Measurements from ENCODE around the gene KCNK5.

Gene KCNK5

DNA sequence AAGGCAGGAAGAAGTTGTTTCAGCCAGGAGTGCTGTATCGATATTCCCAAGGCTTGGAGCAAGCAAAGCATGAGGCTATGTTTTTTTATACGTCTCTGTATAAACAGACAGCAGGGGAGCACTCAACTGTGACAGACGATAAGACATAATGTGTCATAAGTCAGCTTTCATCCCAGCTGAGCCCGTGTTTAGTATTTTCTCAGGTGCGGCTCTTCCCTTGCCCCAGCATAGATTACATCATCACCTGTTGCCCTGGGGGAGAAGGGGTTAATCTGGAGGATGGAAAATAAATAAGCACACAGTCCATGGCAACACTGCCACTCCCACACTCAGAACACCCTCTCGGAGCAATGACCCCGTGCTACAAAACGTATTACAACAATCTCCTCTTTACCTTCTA, 22.1 kb upstream of the KCNK5 start:
- Histone ChIP-seq H3K27ac (no peak overlapping the region), H4K20me1 (ENCODE audit: insufficient read depth) (no peaks in the 10 kb centered on the region), H3K36me3 (ENCODE audit: insufficient read depth) (no peaks in the 10 kb centered on the region), H3K4me2 (no peak overlapping the region), H3K4me1 (ENCODE audit: low read depth, poor library complexity, severe bottlenecking) (peaks cover 5% of the 10 kb centered on the region), H2AFZ (ENCODE audit: low read depth) (no peak overlapping the region), H3K4me3 (IDR thresholded peaks at IDR 0.05; ENCODE audit: insufficient read depth, low read depth, low read length) (no peak overlapping the region), H3K27me3 (ENCODE audit: insufficient read depth, low read depth) (no peaks in the 10 kb centered on the region), H3K9ac (no peak overlapping the region), H3K79me2 (ENCODE audit: insufficient read depth, low read depth) (no peaks in the 10 kb centered on the region)
- TF ChIP-seq, protein P1, sequence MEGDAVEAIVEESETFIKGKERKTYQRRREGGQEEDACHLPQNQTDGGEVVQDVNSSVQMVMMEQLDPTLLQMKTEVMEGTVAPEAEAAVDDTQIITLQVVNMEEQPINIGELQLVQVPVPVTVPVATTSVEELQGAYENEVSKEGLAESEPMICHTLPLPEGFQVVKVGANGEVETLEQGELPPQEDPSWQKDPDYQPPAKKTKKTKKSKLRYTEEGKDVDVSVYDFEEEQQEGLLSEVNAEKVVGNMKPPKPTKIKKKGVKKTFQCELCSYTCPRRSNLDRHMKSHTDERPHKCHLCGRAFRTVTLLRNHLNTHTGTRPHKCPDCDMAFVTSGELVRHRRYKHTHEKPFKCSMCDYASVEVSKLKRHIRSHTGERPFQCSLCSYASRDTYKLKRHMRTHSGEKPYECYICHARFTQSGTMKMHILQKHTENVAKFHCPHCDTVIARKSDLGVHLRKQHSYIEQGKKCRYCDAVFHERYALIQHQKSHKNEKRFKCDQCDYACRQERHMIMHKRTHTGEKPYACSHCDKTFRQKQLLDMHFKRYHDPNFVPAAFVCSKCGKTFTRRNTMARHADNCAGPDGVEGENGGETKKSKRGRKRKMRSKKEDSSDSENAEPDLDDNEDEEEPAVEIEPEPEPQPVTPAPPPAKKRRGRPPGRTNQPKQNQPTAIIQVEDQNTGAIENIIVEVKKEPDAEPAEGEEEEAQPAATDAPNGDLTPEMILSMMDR (conservative IDR thresholded peaks at IDR 0.05; ENCODE audit: low read depth, low read length): no peak

DNA sequence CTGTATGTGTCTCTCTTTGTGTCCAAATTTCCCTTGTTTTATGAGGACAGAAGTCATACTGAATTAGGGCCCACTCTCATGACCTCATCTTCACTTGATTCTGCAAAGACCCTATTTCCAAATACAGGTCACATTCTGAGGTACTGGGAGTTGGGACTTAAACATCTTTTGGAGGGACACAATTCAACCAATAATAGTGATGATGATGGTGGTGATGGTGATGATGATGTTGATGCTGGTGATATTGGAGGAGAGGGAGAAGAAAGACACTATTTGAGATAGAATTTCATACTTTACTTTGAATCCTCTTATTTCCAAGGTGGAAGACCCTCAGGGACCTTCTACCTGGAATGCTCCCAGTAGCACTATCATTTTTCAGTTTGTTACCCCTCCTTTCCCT, 21.2 kb upstream of the KCNK5 start:
- TF ChIP-seq, protein P1 (conservative IDR thresholded peaks at IDR 0.05; ENCODE audit: low read depth, low read length): no peak
- Histone ChIP-seq H3K4me3 (IDR thresholded peaks at IDR 0.05; ENCODE audit: insufficient read depth, low read depth, low read length) (no peak overlapping the region), H3K4me2 (no peak overlapping the region), H3K79me2 (ENCODE audit: insufficient read depth, low read depth) (no peaks in the 10 kb centered on the region), H3K4me1 (ENCODE audit: low read depth, poor library complexity, severe bottlenecking) (peaks cover 5% of the 10 kb centered on the region), H3K27me3 (ENCODE audit: insufficient read depth, low read depth) (no peaks in the 10 kb centered on the region), H3K27ac (no peak overlapping the region), H2AFZ (ENCODE audit: low read depth) (no peak overlapping the region), H3K9ac (no peak overlapping the region), H3K36me3 (ENCODE audit: insufficient read depth) (no peaks in the 10 kb centered on the region), H4K20me1 (ENCODE audit: insufficient read depth) (no peaks in the 10 kb centered on the region)

GRCh38 chr6:39249278-39249677, 20.0 kb upstream of the KCNK5 start:
- H2AFZ ChIP-seq (ENCODE audit: low read depth): no peak overlapping the region
- H3K27me3 ChIP-seq (ENCODE audit: insufficient read depth, low read depth): no peaks in the 10 kb centered on the region
- no peaks in the 10 kb centered on the region for H3K79me2 ChIP-seq (ENCODE audit: insufficient read depth, low read depth)
- no peaks in the 10 kb centered on the region for H3K36me3 ChIP-seq (ENCODE audit: insufficient read depth)
- no peak overlapping the region for H3K9ac ChIP-seq
- TF ChIP-seq, protein P1 (conservative IDR thresholded peaks at IDR 0.05; ENCODE audit: low read depth, low read length): no peak
- H3K4me3 ChIP-seq (IDR thresholded peaks at IDR 0.05; ENCODE audit: insufficient read depth, low read depth, low read length): no peak overlapping the region
- H3K27ac ChIP-seq: no peak overlapping the region
- H3K4me1 ChIP-seq (ENCODE audit: low read depth, poor library complexity, severe bottlenecking): peaks cover 5% of the 10 kb centered on the region
- H3K4me2 ChIP-seq: no peak overlapping the region
- no peaks in the 10 kb centered on the region for H4K20me1 ChIP-seq (ENCODE audit: insufficient read depth)

- H3K79me2 ChIP-seq (ENCODE audit: insufficient read depth, low read depth): no peaks in the 10 kb centered on the region
- H3K27me3 ChIP-seq (ENCODE audit: insufficient read depth, low read depth): no peaks in the 10 kb centered on the region
- H2AFZ ChIP-seq (ENCODE audit: low read depth): no peak overlapping the region
Measured at GRCh38 chr6:39247667-39248194, 18.5 kb upstream of the KCNK5 start.

More at GRCh38 chr6:39247667-39248194, 18.5 kb upstream of the KCNK5 start:
- Histone ChIP-seq H3K4me3 (IDR thresholded peaks at IDR 0.05; ENCODE audit: insufficient read depth, low read depth, low read length) (no peak overlapping the region), H3K4me2 (no peak overlapping the region), H3K4me1 (ENCODE audit: low read depth, poor library complexity, severe bottlenecking) (peaks cover 5% of the 10 kb centered on the region), H3K36me3 (ENCODE audit: insufficient read depth) (no peaks in the 10 kb centered on the region), H3K27ac (no peak overlapping the region), H3K9ac (no peak overlapping the region), H4K20me1 (ENCODE audit: insufficient read depth) (no peaks in the 10 kb centered on the region)
- TF ChIP-seq, protein P1 (conservative IDR thresholded peaks at IDR 0.05; ENCODE audit: low read depth, low read length): no peak

All from KMS-11 (cell line).